Stomach smooth muscle (tissue), 2 donors: ENCODE measurements around the gene CCDC183.
"Not testable (repeated sequence)": the region's sequence is repeated elsewhere in the genome, so short reads cannot be mapped to it uniquely, and the experiment has no call there.

Source experiments
- H3K27ac ChIP-seq: one replicate; pipeline ENCODE4 v1.7.0; 2013; ENCODE audit warnings: mild to moderate bottlenecking, low read length, inconsistent platforms
- H3K27me3 ChIP-seq, 2 donors: one replicate each; pipeline ENCODE4 v1.7.0; 2013; ENCODE audit warnings: low read length in 2 of 2; ENCODE audit not compliant: insufficient read depth in 2 of 2, control insufficient read depth in 1 of 2
- H3K36me3 ChIP-seq, 2 donors: one replicate each; pipeline ENCODE4 v1.7.0; 2013; ENCODE audit warnings: low read length in 2 of 2; ENCODE audit not compliant: control insufficient read depth in 2 of 2, insufficient read depth in 2 of 2
- H3K4me1 ChIP-seq: one replicate; pipeline ENCODE4 v1.7.0; 2013; ENCODE audit warnings: low read length; ENCODE audit not compliant: control insufficient read depth, insufficient read depth
- H3K4me3 ChIP-seq, 2 donors: one replicate each; pipeline ENCODE4 v1.7.0; 2013; ENCODE audit warnings: low read length in 2 of 2
- H3K9ac ChIP-seq, 2 donors: one replicate each; pipeline ENCODE4 v1.7.0; 2013; ENCODE audit warnings: low read length in 2 of 2, mild to moderate bottlenecking in 1 of 2
- H3K9me3 ChIP-seq, 2 donors: one replicate each; pipeline ENCODE4 v1.7.0; 2013; ENCODE audit warnings: low read length in 2 of 2; ENCODE audit not compliant: control insufficient read depth in 2 of 2
- donor health status: healthy.
- donor health status: Pancreatic carcinoma.

Gene CCDC183

GRCh38 chr9:136785565-136786355 is 10.4 kb upstream of the CCDC183 start:
- not testable (repeated sequence) for H3K9ac ChIP-seq, H3K27me3 ChIP-seq, H3K36me3 ChIP-seq, H3K4me3 ChIP-seq, H3K4me1 ChIP-seq, H3K9me3 ChIP-seq, H3K27ac ChIP-seq

- H3K4me3 ChIP-seq = no peak overlapping the region
- no peak overlapping the region for H3K27ac ChIP-seq
- no peaks in the 10 kb centered on the region for H3K9me3 ChIP-seq
- peaks cover 6% of the 10 kb centered on the region for H3K4me1 ChIP-seq
- H3K27me3 ChIP-seq = no peaks in the 10 kb centered on the region
- H3K36me3 ChIP-seq = no peaks in the 10 kb centered on the region
- no peak overlapping the region for H3K9ac ChIP-seq
Observed at GRCh38 chr9:136786451-136786850, 9.7 kb upstream of the CCDC183 start.

GRCh38 chr9:136786983-136787382 is 9.2 kb upstream of the CCDC183 start:
- H3K36me3 ChIP-seq, H3K9ac ChIP-seq, H3K9me3 ChIP-seq, H3K27me3 ChIP-seq, H3K27ac ChIP-seq, H3K4me3 ChIP-seq: not testable (repeated sequence)
- H3K4me1 ChIP-seq = peaks cover 11% of the 10 kb centered on the region

- Histone ChIP-seq H3K27ac (no peak overlapping the region), H3K4me1 (peaks cover 19% of the 10 kb centered on the region), H3K9me3 (no peaks in the 10 kb centered on the region), H3K36me3 (no peaks in the 10 kb centered on the region), H3K27me3 (no peaks in the 10 kb centered on the region), H3K9ac (no peak overlapping the region), H3K4me3 (no peak overlapping the region)
Observed at GRCh38 chr9:136787690-136788400, 8.3 kb upstream of the CCDC183 start.

GRCh38 chr9:136788644-136789522 is 7.3 kb upstream of the CCDC183 start:
- H3K9ac ChIP-seq, H3K27ac ChIP-seq, H3K4me3 ChIP-seq, H3K27me3 ChIP-seq, H3K9me3 ChIP-seq, H3K36me3 ChIP-seq: not testable (repeated sequence)
- peaks cover 21% of the 10 kb centered on the region for H3K4me1 ChIP-seq

- H3K36me3 ChIP-seq = no peaks in the 10 kb centered on the region
- H3K4me3 ChIP-seq = no peak overlapping the region
- peaks cover 21% of the 10 kb centered on the region for H3K4me1 ChIP-seq
- H3K27me3 ChIP-seq = no peaks in the 10 kb centered on the region
- no peaks in the 10 kb centered on the region for H3K9me3 ChIP-seq
- no peak overlapping the region for H3K27ac ChIP-seq
- no peak overlapping the region for H3K9ac ChIP-seq
Observed at GRCh38 chr9:136789523-136789937, 6.6 kb upstream of the CCDC183 start.

GRCh38 chr9:136790640-136791515 is 5.3 kb upstream of the CCDC183 start, which contains the start of gene TMEM141:
TMEM141 (plus strand) TSS chr9:136791344; CDS start chr9:136791371, 27 bp downstream.
- H3K9me3 ChIP-seq = no peaks in the 10 kb centered on the region
- H3K9ac ChIP-seq = peak within 1 kb of the TSS; percentile 80 to 83
- H3K4me1 ChIP-seq = peaks cover 21% of the 10 kb centered on the region
- H3K36me3 ChIP-seq = no peaks in the 10 kb centered on the region
- peak within 1 kb of the TSS; percentile 76 for H3K27ac ChIP-seq
- H3K4me3 ChIP-seq = peak within 1 kb of the TSS; percentile 88 to 90
- no peaks in the 10 kb centered on the region for H3K27me3 ChIP-seq

- H3K4me1 ChIP-seq = peaks cover 21% of the 10 kb centered on the region
- no peaks in the 10 kb centered on the region for H3K36me3 ChIP-seq
- peak overlapping the region; percentile 80 to 83 for H3K9ac ChIP-seq
- H3K27ac ChIP-seq = peak overlapping the region; percentile 76
- peak overlapping the region; percentile 88 to 90 for H3K4me3 ChIP-seq
- H3K27me3 ChIP-seq = peaks cover 5 to 7% of the 10 kb centered on the region in 2 donors
- no peaks in the 10 kb centered on the region for H3K9me3 ChIP-seq
Observed at GRCh38 chr9:136791516-136792276, 4.4 kb upstream of the CCDC183 start.

GRCh38 chr9:136792321-136793085 is 3.6 kb upstream of the CCDC183 start:
- H3K4me3 ChIP-seq = peak overlapping the region; percentile 88 to 90
- no peak overlapping the region for H3K27ac ChIP-seq
- H3K27me3 ChIP-seq = peaks cover 9 to 10% of the 10 kb centered on the region in 2 donors
- no peak overlapping the region for H3K9ac ChIP-seq
- no peaks in the 10 kb centered on the region for H3K9me3 ChIP-seq
- no peaks in the 10 kb centered on the region for H3K36me3 ChIP-seq
- peaks cover 21% of the 10 kb centered on the region for H3K4me1 ChIP-seq
